Neural cell (in vitro differentiated cells): Measurements from ENCODE around the gene PCDHGA8. TPM values are rescaled to one million over a fixed set of nuclear protein-coding genes. Genes with fewer than 3 reads are reported as not detected.

Source experiments
- H2AFZ ChIP-seq: fragments of 200-600, 300-800 bp; sonication (generic), shearing (Covaris generic); 2 replicates; pipeline ENCODE4 v1.6.0; 2014; ENCODE audit warnings: low read depth, mild to moderate bottlenecking, antibody characterized with exemption, low read length, moderate library complexity
- H3F3A ChIP-seq: fragments of 200-600 bp; shearing (Covaris generic); 2 replicates; pipeline ENCODE4 v1.6.1; 2016; ENCODE audit warnings: mild to moderate bottlenecking, moderate library complexity, mixed read lengths, antibody characterized with exemption, low read length; ENCODE audit not compliant: insufficient read depth, poor library complexity, severe bottlenecking
- H3K27ac ChIP-seq: fragments of 200-600, 300-800 bp; sonication (generic), shearing (Covaris generic); 2 replicates; pipeline ENCODE4 v1.5.1; 2014; ENCODE audit warnings: mild to moderate bottlenecking, low read length, moderate library complexity
- H3K27me3 ChIP-seq: fragments of 300-800, 200-600 bp; sonication (generic), shearing (Covaris generic); 2 replicates; pipeline ENCODE4 v1.6.0; 2014; ENCODE audit warnings: mild to moderate bottlenecking, low read depth, low read length, moderate library complexity; ENCODE audit not compliant: insufficient read depth
- H3K36me3 ChIP-seq: fragments of 300-800, 200-600 bp; sonication (generic), shearing (Covaris generic); 2 replicates; pipeline ENCODE4 v1.5.1; 2014; ENCODE audit warnings: mild to moderate bottlenecking, antibody characterized with exemption, low read length, moderate library complexity; ENCODE audit not compliant: insufficient read depth
- H3K4me2 ChIP-seq: fragments of 300-800, 200-600 bp; sonication (generic), shearing (Covaris generic); 2 replicates; pipeline ENCODE4 v1.6.0; 2014; ENCODE audit warnings: mild to moderate bottlenecking, low read length
- H3K4me3 ChIP-seq: fragments of 300-800, 200-600 bp; sonication (generic), shearing (Covaris generic); 2 replicates; pipeline ENCODE4 v1.5.1; 2014; ENCODE audit warnings: mild to moderate bottlenecking, low read length, moderate library complexity
- H3K79me2 ChIP-seq: fragments of 200-600 bp; shearing (Covaris generic); replicated peaks from 2 replicates; pipeline ENCODE4 v1.6.0; 2014; ENCODE audit warnings: mild to moderate bottlenecking, low read length, moderate library complexity; ENCODE audit not compliant: insufficient read depth
- H3K9ac ChIP-seq: fragments of 300-800, 200-600 bp; sonication (generic), shearing (Covaris generic); 2 replicates; pipeline ENCODE4 v1.6.1; 2016; ENCODE audit warnings: mild to moderate bottlenecking, low read length, mixed read lengths
- H3K9me2 ChIP-seq: fragments of 200-600 bp; shearing (Covaris generic); 2 replicates; pipeline ENCODE4 v1.6.1; 2016; ENCODE audit warnings: mild to moderate bottlenecking, low read length, mixed read lengths; ENCODE audit not compliant: insufficient read depth
- H3K9me3 ChIP-seq: fragments of 200-600, 300-800 bp; sonication (generic), shearing (Covaris generic); 2 replicates; pipeline ENCODE4 v1.6.1; 2016; ENCODE audit warnings: mild to moderate bottlenecking, mixed run types, low read length, moderate library complexity, mixed read lengths
- H4K20me1 ChIP-seq: fragments of 200-600 bp; shearing (Covaris generic); 2 replicates; pipeline ENCODE4 v1.6.1; 2016; ENCODE audit warnings: mild to moderate bottlenecking, mixed run types; ENCODE audit not compliant: insufficient read depth
- CTCF ChIP-seq: fragments of 450-650 bp; IDR thresholded peaks from 2 replicates; pipeline ENCODE4 v1.5.1; 2014; ENCODE audit warnings: antibody characterized with exemption, mild to moderate bottlenecking, moderate library complexity; ENCODE audit not compliant: poor library complexity, severe bottlenecking
- EP300 ChIP-seq: fragments of 450-650 bp; conservative IDR thresholded peaks from 2 replicates; pipeline ENCODE4 v1.6.1; 2014; ENCODE audit warnings: antibody characterized with exemption, mild to moderate bottlenecking, moderate library complexity; ENCODE audit not compliant: poor library complexity, severe bottlenecking
- EZH2 ChIP-seq: fragments of 200-600, 300-800 bp; shearing (Covaris generic), sonication (generic); IDR thresholded peaks from 2 replicates; pipeline ENCODE4 v1.6.1; 2014; ENCODE audit warnings: antibody characterized with exemption, low read length, borderline replicate concordance, mild to moderate bottlenecking; ENCODE audit not compliant: insufficient read depth, poor library complexity, severe bottlenecking
- MXI1 ChIP-seq: fragments of 450-650 bp; conservative IDR thresholded peaks from 2 replicates; pipeline ENCODE4 v1.6.1; 2014; ENCODE audit warnings: antibody characterized with exemption, mild to moderate bottlenecking; ENCODE audit not compliant: poor library complexity, severe bottlenecking
- POLR2AphosphoS5 ChIP-seq: IDR thresholded peaks from 2 replicates; pipeline ENCODE4 v1.6.1; 2012
- RAD21 ChIP-seq: fragments of 450-650 bp; conservative IDR thresholded peaks from 2 replicates; pipeline ENCODE4 v1.6.1; 2014; ENCODE audit warnings: antibody characterized with exemption, mild to moderate bottlenecking, moderate library complexity
- REST ChIP-seq: IDR thresholded peaks from 2 replicates; pipeline ENCODE4 v1.6.1; 2012; ENCODE audit warnings: borderline replicate concordance
- SMC3 ChIP-seq: fragments of 450-650 bp; conservative IDR thresholded peaks from 2 replicates; pipeline ENCODE4 v1.6.1; 2014; ENCODE audit warnings: antibody characterized with exemption, mild to moderate bottlenecking, moderate library complexity; ENCODE audit not compliant: poor library complexity
- TAF1 ChIP-seq: IDR thresholded peaks from 2 replicates; pipeline ENCODE4 v1.6.1; 2012; ENCODE audit warnings: low read depth
- polyA plus RNA-seq: library from polyadenylated mRNA; depleted of rRNA; stranded (reverse); fragments of >200 nt; gene quantifications from 2 replicates; pipeline ENCODE4 v1.2.3, GENCODE V29; 2014

Gene PCDHGA8
- polyA plus RNA-seq, 1 donor from 2014 or later: 0.19 TPM

- no peak overlapping the region for H3K4me2 ChIP-seq
- peaks cover 49% of the 10 kb centered on the region for H3K36me3 ChIP-seq
- peaks cover 44% of the 10 kb centered on the region for H3K79me2 ChIP-seq
- H3F3A ChIP-seq: peaks cover 9% of the 10 kb centered on the region
- no peak overlapping the region for H2AFZ ChIP-seq
- H3K27ac ChIP-seq: no peak overlapping the region
- TF ChIP-seq MXI1 (no peak), EZH2 (no peak), EP300 (no peak), CTCF (no peak)
- no peaks in the 10 kb centered on the region for H4K20me1 ChIP-seq
- no peak overlapping the region for H3K9ac ChIP-seq
- H3K9me2 ChIP-seq: no peaks in the 10 kb centered on the region
- H3K9me3 ChIP-seq: peaks cover 53% of the 10 kb centered on the region
- no peaks in the 10 kb centered on the region for H3K27me3 ChIP-seq
- peak overlapping the region; percentile 66 for H3K4me3 ChIP-seq
These were observed 17.3 kb downstream of the PCDHGA8 start for GRCh38 chr5:141409598-141410306.

- no peaks in the 10 kb centered on the region for H3K27me3 ChIP-seq
- H3K9me2 ChIP-seq: no peaks in the 10 kb centered on the region
- peaks cover 53% of the 10 kb centered on the region for H3K79me2 ChIP-seq
- H3K4me3 ChIP-seq: peak overlapping the region; percentile 66
- peak overlapping the region; percentile 44 for H3K4me2 ChIP-seq
- H2AFZ ChIP-seq: no peak overlapping the region
- H4K20me1 ChIP-seq: no peaks in the 10 kb centered on the region
- TF ChIP-seq EZH2 (no peak), RAD21 (no peak), CTCF (no peak), POLR2AphosphoS5 (no peak), MXI1 (no peak), EP300 (no peak), REST (no peak), TAF1 (no peak), SMC3 (no peak)
- H3K36me3 ChIP-seq: peaks cover 67% of the 10 kb centered on the region
- H3K9me3 ChIP-seq: peaks cover 66% of the 10 kb centered on the region
- no peak overlapping the region for H3K27ac ChIP-seq
- H3F3A ChIP-seq: peaks cover 9% of the 10 kb centered on the region
- no peak overlapping the region for H3K9ac ChIP-seq
These were observed 19.1 kb downstream of the PCDHGA8 start for GRCh38 chr5:141411575-141411974.
